Right ventricle myocardium inferior (tissue), 1 donor: Measurements from ENCODE around the gene MTF1. TPM values are rescaled to one million over a fixed set of nuclear protein-coding genes. Genes with fewer than 3 reads are reported as not detected.

Source experiments
- ATAC-seq: fragments of 200-7000 bp; cut with Tn5 transposase; one replicate; pipeline ENCODE4 v1.9.1; 2020; ENCODE audit warnings: mild to moderate bottlenecking, moderate library complexity
- DNase-seq: peaks from one replicate; pipeline ENCODE4 v3.0.0; 2021; ENCODE audit errors: missing footprints
- intact Hi-C: fragments of 100-400 bp; cut with DNase I; formaldehyde crosslinking; loops from one replicate; pipeline ENCODE4 v1.11.0; 2022
- total RNA-seq: library from RNA; stranded (reverse); fragmentation: NEBNext Ultra II Directional; extraction: Animal tissue kit (Norgen Biotek cat#: 25700); gene quantifications from one replicate; pipeline ENCODE4 v1.2.1, GENCODE V29; 2021
- donor health status: DM: no; HTN: yes; CAD: no; lungs with severe emphysema.

The MTF1 gene
- total RNA-seq, 1 donor from 2014 or later = 8.1 TPM

GRCh38 chr1:37764888-37765441 lies 94.4 kb downstream of the MTF1 start, which contains the start of gene EPHA10:
TSS of gene EPHA10 (minus strand) at chr1:37765120. CDS start at chr1:37765066, 54 bp downstream.
- intact Hi-C loops = no loop called here
- DNase-seq (no peak), ATAC-seq (no peak)

DNA sequence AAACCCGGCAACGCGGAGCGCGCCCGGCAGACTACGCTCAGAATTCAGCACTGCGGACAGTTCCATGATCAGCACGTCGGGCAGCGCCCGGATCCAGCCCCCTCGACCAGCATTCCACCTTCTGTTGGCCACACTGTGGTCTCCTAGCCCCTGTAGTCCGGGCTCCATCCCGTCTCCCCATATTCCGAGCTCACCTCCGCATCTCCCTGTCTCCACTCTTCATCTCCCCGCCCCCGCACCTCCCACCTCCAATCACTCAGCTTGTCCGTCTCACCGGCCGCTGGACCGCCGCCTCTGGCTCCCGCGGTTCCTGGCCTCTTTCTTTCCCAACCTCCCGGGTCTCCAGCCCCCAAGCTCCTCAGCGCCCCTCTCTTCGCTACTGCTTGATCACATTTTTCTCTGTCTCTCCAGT lies 95.0 kb downstream of the MTF1 start:
- DNase-seq (no peak), ATAC-seq (no peak)
- intact Hi-C loops = no loop called here

DNA sequence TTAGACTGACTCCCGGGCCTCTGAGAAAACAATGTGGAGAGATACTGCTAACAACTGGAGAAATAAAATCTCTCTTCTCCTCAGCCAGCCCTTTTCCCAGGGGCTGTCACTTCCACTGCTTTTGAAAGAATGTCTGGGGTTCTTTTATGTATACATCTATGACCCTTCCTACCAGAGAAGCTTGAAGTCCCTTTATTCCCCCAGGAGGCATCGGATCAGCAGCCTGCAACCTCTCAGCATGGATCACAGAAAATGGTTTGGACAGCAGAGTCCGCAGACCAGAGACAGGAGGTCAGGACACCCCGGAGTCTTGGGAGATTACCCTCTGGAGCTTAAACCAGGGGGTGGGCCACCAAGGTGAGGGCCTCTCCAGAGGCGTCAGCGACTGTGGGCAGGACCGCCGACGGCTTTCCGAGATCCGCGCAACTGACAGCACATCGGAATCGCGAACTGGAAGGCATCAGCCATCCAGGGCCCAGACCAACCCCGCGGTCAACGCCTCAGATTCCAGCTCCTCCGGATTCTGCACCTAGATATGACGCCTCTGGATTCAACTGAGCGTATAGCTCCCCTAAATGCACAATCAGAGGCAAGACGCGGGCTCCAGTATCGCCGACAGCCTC lies 95.5 kb downstream of the MTF1 start:
- intact Hi-C loops = no loop called here
- no peak for DNase-seq
- ATAC-seq = no peak

GRCh38 chr1:37762516-37762915 lies 96.9 kb downstream of the MTF1 start:
- intact Hi-C loops = no loop called here
- no peak for DNase-seq
- no peak for ATAC-seq

DNA sequence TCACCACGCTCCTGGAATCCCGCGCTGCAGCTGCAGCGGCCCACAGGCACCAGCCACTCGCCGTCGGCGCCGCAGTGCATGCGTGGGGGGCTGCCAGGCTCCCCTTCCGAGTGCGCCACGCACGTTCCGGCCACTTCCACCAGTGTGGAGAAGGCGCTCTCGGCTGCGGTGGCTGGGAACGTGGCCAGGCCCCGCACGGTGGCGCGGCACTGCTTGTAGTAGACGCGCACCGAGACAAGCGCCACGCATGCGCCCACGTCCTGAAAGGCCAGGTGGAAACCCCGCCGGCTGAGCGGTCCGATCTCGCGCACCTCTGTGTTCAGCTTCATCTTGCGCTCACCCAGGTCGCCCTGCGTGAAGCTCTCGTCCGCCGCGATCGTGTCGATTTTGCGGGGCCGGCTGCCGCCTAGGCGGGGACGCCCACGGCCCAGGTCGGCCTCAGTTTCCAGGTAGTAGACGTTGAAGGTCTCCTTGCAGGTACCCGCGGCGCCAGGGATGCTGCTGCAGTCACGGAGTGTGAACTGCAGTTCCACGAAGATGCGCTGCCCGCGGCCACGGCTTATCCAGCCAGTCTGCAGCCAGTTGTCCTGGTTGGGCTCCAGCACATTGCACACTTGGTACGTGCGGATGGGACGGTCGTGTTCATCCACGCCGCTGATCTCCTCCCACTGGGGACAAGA lies 97.8 kb downstream of the MTF1 start:
- ATAC-seq = no peak
- intact Hi-C loops = no loop called here
- DNase-seq = no peak

Other genes with a start within 250 kb of the MTF1 start
- gene RSPO1, start 224.7 kb downstream of the MTF1 start, total RNA-seq = not detected
- gene CDCA8, start 167.1 kb downstream of the MTF1 start, total RNA-seq = 0.60 TPM
- gene EPHA10, start 94.5 kb downstream of the MTF1 start, total RNA-seq = 0.32 TPM
- 1.2 TPM for gene MANEAL, start 65.7 kb downstream of the MTF1 start, total RNA-seq
- gene C1orf122, start 51.8 kb downstream of the MTF1 start, total RNA-seq = 52.6 TPM
- gene YRDC, start 51.4 kb downstream of the MTF1 start, total RNA-seq = 4.8 TPM
- 11.2 TPM for gene INPP5B, start 87.5 kb upstream of the MTF1 start, total RNA-seq
- gene SF3A3, start 130.4 kb upstream of the MTF1 start, total RNA-seq = 26.9 TPM
- 20.2 TPM for gene FHL3, start 145.9 kb upstream of the MTF1 start, total RNA-seq
- 42.3 TPM for gene UTP11, start 153.1 kb upstream of the MTF1 start, total RNA-seq
- 0.11 TPM for gene POU3F1, start 187.2 kb upstream of the MTF1 start, total RNA-seq